GM12864 (cell line): ENCODE measurements around the gene PIGQ.

Experiments used
- DNase-seq: peaks from one replicate; pipeline ENCODE4 v3.0.0-alpha.2; 2011; ENCODE audit warnings: low read depth
- H3K4me3 ChIP-seq: 2 replicates; pipeline ENCODE4 v1.5.1; 2011; ENCODE audit warnings: mild to moderate bottlenecking, low read depth, low read length, control low read depth
- TF ChIP-seq, protein P1 (sequence below): IDR thresholded peaks from 2 replicates; pipeline ENCODE4 v1.5.1; 2011; ENCODE audit warnings: low read depth, mild to moderate bottlenecking, moderate library complexity, low read length, control low read depth, inconsistent platforms; ENCODE audit errors: missing control alignments

PIGQ gene

DNA sequence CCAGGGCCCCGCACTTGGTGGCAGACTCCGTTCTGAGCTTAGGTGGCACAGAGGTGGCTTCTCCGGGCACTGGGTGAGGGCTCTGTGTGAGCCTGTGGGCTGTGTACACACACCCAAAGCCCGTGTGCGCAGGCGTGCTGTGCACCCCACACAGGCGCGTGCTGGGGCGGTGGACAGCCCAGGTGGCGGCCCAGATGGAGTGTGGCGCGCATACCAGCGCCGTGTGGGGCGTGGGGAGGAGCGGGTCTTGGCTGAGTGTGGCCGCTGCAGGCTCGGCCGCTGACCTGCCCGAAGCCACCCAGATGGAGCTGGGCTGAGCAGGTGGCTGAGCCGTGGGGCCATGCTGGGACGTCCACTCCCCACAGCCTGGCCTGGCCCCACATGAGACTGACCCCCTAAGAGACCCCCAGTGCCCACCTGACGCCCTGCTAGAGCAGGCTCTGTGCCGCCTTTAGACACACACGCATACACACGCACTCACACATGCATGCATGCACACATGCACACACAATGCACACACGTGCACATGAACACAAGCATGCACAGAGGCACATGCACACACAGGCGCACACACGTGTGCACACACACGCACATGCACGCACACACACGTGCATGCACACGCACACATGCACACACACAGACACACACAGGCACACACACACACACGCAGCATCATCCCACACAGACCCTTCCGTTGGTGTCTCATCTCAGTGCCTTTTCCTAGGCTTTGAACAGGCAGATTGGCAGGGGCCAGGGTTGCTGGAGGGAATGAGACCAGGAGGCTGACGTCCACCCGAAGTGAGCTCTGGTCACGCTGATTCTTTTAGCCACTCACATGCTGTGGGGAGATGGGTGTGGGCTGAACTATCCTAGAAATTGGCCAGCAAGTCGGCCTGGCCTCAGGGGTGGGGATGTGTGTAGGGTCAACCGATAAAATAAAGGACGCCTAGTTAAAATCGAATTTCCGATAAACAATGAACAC, 7.5 kb upstream of the PIGQ start:
- TF ChIP-seq, protein P1, sequence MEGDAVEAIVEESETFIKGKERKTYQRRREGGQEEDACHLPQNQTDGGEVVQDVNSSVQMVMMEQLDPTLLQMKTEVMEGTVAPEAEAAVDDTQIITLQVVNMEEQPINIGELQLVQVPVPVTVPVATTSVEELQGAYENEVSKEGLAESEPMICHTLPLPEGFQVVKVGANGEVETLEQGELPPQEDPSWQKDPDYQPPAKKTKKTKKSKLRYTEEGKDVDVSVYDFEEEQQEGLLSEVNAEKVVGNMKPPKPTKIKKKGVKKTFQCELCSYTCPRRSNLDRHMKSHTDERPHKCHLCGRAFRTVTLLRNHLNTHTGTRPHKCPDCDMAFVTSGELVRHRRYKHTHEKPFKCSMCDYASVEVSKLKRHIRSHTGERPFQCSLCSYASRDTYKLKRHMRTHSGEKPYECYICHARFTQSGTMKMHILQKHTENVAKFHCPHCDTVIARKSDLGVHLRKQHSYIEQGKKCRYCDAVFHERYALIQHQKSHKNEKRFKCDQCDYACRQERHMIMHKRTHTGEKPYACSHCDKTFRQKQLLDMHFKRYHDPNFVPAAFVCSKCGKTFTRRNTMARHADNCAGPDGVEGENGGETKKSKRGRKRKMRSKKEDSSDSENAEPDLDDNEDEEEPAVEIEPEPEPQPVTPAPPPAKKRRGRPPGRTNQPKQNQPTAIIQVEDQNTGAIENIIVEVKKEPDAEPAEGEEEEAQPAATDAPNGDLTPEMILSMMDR, result no peak
- no peak for DNase-seq
- no peak overlapping the region for H3K4me3 ChIP-seq

DNA sequence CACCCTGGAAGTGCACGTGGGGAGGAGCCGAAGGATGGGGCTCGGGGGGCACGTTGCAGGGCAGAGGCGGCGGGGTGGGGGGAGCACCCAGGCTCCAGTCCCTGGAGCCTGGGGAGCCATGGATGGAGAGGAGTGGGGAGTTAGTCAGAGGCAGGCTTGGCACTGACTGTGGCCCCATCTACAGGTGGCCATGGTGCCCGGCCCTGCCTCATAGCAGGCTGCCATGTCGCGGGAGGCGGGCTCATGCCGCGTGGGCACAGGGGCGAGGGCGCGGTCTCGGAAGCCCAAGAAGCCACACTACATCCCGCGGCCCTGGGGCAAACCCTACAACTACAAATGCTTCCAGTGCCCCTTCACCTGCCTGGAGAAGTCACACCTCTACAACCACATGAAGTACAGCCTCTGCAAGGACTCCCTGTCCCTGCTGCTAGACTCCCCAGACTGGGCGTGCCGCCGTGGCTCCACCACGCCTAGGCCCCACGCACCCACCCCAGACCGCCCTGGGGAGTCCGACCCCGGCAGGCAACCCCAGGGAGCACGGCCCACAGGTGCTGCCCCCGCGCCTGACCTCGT, 6.6 kb upstream of the PIGQ start:
- TF ChIP-seq, protein P1, result no peak
- no peak overlapping the region for H3K4me3 ChIP-seq
- no peak for DNase-seq

DNA sequence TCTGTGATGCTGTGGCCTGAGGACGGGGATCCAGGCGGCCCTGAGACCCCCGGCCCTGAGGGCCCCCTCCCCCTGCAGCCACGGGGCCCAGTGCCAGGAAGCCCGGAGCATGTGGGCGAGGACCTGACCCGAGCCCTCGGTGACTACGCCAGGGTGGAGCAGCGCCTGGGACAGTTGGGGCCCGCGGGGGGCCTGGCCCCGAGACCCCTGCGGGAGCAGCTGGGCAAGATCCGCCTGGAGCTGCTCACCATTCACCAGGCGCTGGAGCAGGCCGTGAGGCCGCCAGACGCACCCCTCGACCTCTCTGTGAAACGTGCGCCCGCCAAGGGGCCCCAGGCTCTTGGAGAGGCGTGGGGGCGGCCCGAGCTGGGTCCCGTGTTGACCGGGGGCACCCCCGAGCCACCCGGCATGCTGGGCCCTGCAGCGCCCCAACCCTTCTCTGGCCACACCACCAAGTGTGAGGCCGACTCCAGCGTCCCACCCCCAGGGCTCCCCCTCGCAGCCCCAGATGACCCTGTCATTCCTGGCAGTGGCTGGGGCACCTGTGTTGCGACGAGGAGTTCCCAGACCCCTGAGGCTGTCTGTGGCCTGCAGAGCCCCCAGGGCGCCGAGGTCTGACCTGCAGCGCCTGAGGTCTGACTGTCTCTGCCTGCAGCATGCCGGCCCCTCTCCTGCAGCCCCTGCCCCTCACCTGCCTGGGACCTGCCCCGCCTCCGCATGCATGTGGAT, 4.9 kb upstream of the PIGQ start:
- no peak for DNase-seq
- no peak overlapping the region for H3K4me3 ChIP-seq
- TF ChIP-seq, protein P1, result no peak

DNA sequence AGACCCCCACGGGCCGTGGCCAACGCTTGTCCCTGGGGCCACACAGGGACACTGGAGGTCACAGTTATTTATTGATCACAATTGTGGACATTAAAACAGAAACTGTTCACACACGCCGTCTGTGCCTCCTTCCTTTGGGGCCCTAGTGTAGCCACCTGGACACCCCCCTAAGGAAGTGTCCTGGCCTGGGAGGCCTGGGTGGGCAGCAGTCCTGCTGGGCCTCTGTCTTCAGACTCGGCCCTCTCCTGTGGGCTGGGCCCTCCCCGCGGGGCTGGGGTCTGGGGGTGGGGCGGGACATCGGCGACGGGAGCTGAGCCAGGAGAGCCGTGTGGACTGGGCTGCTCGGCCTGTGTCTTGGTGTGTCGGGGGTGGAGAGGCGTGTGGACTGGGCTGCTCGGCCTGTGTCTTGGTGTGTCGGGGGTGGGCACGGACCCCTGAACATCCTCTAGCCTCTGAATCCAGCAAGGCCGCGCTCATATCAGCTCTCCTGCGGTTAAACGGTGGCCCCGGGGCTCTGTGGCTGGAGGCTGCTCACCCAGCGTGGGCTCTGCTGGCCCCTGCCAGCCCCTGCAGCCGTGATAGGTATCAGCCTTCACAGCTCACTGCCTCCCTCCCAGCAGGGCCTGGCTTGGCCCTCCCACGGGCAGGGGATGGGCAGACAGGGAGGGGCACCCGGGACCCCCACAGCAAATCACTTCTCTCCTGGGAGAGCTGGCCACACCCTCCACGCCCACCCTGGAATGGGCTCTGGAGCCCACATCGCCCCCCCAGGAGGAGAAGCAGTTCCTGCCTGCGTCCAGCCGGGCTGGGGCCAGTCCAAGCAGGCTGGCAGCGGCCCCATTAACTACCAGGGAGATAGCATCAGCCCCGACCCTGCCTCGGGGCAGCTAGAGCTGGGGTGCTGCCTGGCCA, 4.1 kb upstream of the PIGQ start:
- DNase-seq, result no peak
- TF ChIP-seq, protein P1, result no peak
- no peak overlapping the region for H3K4me3 ChIP-seq

DNA sequence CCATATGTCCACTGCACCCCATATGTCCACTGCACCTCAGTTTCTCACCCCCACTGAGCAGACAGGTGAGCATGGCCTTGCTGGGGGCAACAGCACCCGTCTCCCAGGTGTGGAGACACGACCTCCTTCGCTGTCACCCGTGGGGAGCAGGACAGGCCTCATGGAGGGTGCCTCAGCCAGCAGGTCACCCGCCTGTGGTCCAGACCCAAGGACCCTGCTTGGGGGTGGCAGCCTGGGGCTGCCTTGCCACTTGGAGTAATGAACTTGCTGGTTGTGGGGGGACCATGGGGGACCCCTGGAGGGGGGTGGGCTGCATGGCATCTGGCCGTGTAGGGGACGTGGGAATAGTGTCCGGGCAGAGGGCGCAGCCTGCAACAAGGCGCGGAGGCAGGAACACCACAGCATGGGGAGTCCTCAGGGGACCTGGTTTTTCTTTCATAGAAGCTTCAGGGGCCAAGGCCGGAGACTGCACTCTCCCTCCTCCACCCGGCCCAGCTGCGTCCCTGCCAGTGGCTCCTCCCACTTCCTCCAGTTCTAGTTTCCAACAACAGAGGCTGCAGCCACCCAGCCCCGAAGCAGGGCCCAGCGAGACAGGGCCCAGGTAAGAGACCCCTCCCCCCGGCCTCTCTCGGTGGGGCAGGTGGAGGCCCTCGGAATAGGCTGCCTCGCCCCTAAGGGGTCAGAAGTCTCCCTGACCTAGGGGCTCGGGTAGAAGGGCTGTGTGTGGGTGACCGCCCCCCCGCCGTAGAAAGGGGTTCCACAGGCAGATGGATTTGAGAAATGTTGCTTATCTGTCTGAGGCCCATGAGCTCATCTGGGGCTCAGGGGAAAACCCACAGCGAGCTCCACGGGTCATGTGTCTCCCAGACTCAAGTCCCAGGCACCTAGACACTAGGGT, 3.0 kb upstream of the PIGQ start, which contains the start of gene NHLRC4:
Gene NHLRC4, plus strand, starts transcription at position 531 of the 898 bp plus-strand sequence. CDS start 1,043 bp downstream, outside the sequence.
- peak; percentile 48 for DNase-seq
- TF ChIP-seq, protein P1, result no peak
- peak within 1 kb of the TSS; percentile 28 for H3K4me3 ChIP-seq
